Camera-type eye (tissue), 1 donor: ENCODE measurements around the gene RPL35. TPM values are rescaled to one million over a fixed set of nuclear protein-coding genes. Genes with fewer than 3 reads are reported as not detected.

ENCODE experiments used
- total RNA-seq: library from RNA; depleted of rRNA; stranded (reverse); fragments of >200 nt; gene quantifications from one replicate; pipeline ENCODE4 v1.2.3, GENCODE V29; 2014

Gene RPL35
- total RNA-seq: 807 TPM

DNA sequence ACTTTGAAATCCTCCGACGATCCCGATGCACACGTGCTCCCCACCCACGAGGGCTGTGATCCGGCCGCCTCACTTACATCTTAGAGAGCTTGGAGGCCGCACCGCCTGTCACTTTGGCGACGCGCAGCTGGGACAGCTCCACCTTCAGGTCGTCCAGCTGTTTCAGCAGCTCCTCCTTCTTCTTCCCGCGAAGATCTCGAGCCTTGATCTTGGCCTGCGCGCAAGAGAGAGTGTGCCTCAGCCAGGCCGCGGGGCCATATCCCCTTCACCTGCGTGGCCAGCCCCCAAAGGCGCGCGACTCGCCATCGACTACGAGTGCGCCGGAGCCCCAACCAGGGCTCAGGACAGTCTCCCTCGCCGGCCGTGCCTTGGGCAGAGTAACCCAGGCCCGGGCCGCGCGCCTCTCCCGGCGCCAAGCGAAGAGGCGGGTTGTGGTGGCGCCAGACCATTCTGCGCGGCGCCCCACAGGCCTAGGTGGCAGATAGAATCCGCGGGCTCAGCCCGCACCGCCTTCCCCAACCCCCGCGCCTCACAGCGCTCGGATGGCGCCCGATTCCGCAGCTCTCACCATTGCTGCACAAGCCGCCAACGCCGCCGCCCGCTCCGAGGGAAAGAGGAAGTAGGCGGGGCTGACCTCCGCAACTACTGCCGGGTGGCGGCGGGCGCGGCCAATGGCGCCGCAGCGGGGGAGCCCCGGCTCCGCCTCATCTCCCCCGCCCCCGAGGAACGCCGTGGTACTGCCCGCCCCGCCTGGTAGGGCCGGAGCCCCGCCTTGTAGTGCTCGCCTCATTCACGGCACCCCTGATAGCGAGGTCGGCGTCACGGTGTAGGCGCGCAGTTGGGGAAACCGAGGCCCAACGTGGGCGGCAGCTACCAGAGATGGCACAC, at the start of gene RPL35, which contains the start of gene ARPC5L:
Gene RPL35, minus strand, starts transcription at position 616 of the 888 bp plus-strand sequence. Its CDS starts 45 bp downstream, at position 571.
Gene ARPC5L, plus strand, starts transcription at position 789 of the 888 bp plus-strand sequence. CDS start 7,161 bp downstream, outside the sequence.

DNA sequence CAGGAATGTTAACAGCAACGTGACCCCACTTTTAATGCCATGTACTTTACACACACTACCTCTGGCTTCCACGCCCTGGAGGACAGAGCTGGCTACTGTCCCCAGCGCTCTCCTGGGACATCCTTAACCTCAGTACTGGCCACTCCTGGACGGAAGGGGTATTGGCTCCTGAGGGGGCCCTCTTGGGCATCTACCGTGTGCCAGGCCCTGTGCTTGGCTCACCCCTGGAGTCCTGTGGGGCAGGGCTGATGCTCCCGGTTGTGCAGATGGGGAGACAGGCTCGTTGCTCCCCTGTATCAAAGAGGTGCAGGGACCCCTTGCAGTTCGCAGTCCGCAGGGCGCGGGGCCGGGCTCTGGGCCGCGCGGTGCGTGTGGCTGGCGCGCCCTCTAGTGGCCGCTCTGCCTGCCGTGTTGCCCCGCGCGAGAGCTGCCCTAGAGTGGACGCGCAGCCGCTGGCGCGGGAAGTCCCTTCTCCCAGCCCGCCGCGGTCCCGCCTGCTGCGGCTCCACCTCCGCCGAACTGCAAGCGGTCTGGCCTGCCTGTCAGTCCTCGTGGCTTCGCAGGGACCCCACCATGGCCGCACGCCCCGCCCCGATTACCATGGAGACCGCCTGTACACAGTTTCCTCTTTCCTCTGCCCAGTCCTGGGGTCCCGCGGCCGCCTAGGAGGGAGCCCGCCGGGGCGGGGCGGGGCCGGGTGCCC, 8.8 kb downstream of the RPL35 start, which contains the start of gene WDR38:
Gene WDR38, plus strand, starts transcription at position 632 of the 703 bp plus-strand sequence. CDS start 72 bp downstream, outside the sequence.

Other genes with a start within 250 kb of the RPL35 start
- 3.2 TPM for gene NR6A1, start 90.6 kb downstream of the RPL35 start, total RNA-seq
- gene OLFML2A, start 84.8 kb downstream of the RPL35 start, total RNA-seq: 62.5 TPM
- not detected for gene WDR38, start 8.5 kb downstream of the RPL35 start, total RNA-seq
- gene ARPC5L, start 173 bp upstream of the RPL35 start, total RNA-seq: 11.7 TPM
- 21.7 TPM for gene GOLGA1, start 79.1 kb upstream of the RPL35 start, total RNA-seq